B cell (primary cell): ENCODE data around the gene NOS2. TPM values are rescaled to one million over a fixed set of nuclear protein-coding genes. Genes with fewer than 3 reads are reported as not detected.

ENCODE experiments used
- ATAC-seq: fragments of 200-7000 bp; cut with Tn5 transposase; one replicate; pipeline ENCODE4 v1.10.0; 2021; ENCODE audit warnings: low read depth, mild to moderate bottlenecking, moderate number of reproducible peaks, moderate library complexity
- CTCF ChIA-PET: fragments of 350-600 bp; sonication (Branson Sonifier 250); formaldehyde crosslinking; loops from one replicate; lab custom pipeline; 2021; ENCODE audit warnings: antibody characterized with exemption, inconsistent platforms; lab: Charles Lee
- POLR2A ChIA-PET: fragments of 350-600 bp; sonication (Branson Sonifier 250); formaldehyde crosslinking; loops from one replicate; lab custom pipeline; 2021; ENCODE audit warnings: antibody characterized with exemption; lab: Charles Lee
- DNase-seq: peaks from one replicate; pipeline ENCODE4 v3.0.0; 2013
- H2AFZ ChIP-seq: 2 replicates; pipeline ENCODE4 v1.6.1; 2012; ENCODE audit warnings: mild to moderate bottlenecking, low read depth, low read length; ENCODE audit not compliant: insufficient read depth, poor library complexity, severe bottlenecking
- H3K27ac ChIP-seq, 2 donors: 1 replicate in 1 of 2; 2 replicates in 1 of 2; pipeline ENCODE4 v1.5.1; 2012 to 2013; ENCODE audit warnings: low read length in 2 of 2, mild to moderate bottlenecking in 2 of 2, moderate library complexity in 1 of 2
- H3K27me3 ChIP-seq, 4 experiments: fragments of 200-600 bp in 1 of 4; sonication (generic) in 1 of 4; replicated peaks in 1 of 4; 1 replicate in 2 of 4; 2 replicates in 2 of 4; pipeline versions ENCODE4 v1.6.1 to v1.7.0; 2013 to 2016; ENCODE audit warnings: low read length in 3 of 4, mild to moderate bottlenecking in 2 of 4, mixed read lengths in 1 of 4, moderate library complexity in 1 of 4; ENCODE audit not compliant: insufficient read depth in 4 of 4, control insufficient read depth in 3 of 4; ENCODE audit errors: control extremely low read depth in 1 of 4
- H3K36me3 ChIP-seq, 2 experiments: replicated peaks in 1 of 2; 1 replicate in 1 of 2; 2 replicates in 1 of 2; pipeline versions ENCODE4 v1.6.1 to v1.7.1; 2013; ENCODE audit warnings: low read length in 1 of 2; ENCODE audit not compliant: insufficient read depth in 2 of 2, control insufficient read depth in 1 of 2; ENCODE audit errors: control extremely low read depth in 1 of 2, extremely low read depth in 1 of 2
- H3K4me1 ChIP-seq, 2 donors: fragments of 200-600 bp in 1 of 2; sonication (generic) in 1 of 2; 1 replicate in 1 of 2; 2 replicates in 1 of 2; pipeline versions ENCODE4 v1.5.1 to v1.6.1; 2013 to 2017; ENCODE audit warnings: low read length in 2 of 2; ENCODE audit not compliant: control insufficient read depth in 2 of 2, insufficient read depth in 2 of 2
- H3K4me2 ChIP-seq: replicated peaks from 2 replicates; pipeline ENCODE3; 2012; ENCODE audit warnings: mild to moderate bottlenecking, low read depth, low read length; ENCODE audit not compliant: poor library complexity, severe bottlenecking
- H3K4me3 ChIP-seq, 5 experiments: fragments of 200-600 bp in 1 of 5; sonication (generic) in 1 of 5; 1 replicate in 3 of 5; 2 replicates in 2 of 5; pipeline versions ENCODE4 v1.5.1 to v1.7.0; 2011 to 2016; ENCODE audit warnings: low read length in 4 of 5, mild to moderate bottlenecking in 4 of 5, low read depth in 2 of 5, control low read depth in 1 of 5, moderate library complexity in 1 of 5; ENCODE audit not compliant: insufficient read depth in 1 of 5; ENCODE audit errors: control extremely low read depth in 1 of 5, extremely low read depth in 1 of 5
- H3K79me2 ChIP-seq: fragments of 200-600 bp; sonication (generic); one replicate; pipeline ENCODE4 v1.6.0; 2016; ENCODE audit warnings: low read length; ENCODE audit not compliant: control insufficient read depth, insufficient read depth
- H3K9ac ChIP-seq: fragments of 200-600 bp; sonication (generic); 2 replicates; pipeline ENCODE4 v1.6.1; 2017; ENCODE audit warnings: mild to moderate bottlenecking, low read length, moderate library complexity
- H3K9me3 ChIP-seq, 3 donors: one replicate each; pipeline versions ENCODE4 v1.6.1 to v1.7.1; 2013; ENCODE audit warnings: low read length in 2 of 3; ENCODE audit not compliant: control insufficient read depth in 2 of 3, insufficient read depth in 1 of 3; ENCODE audit errors: control extremely low read depth in 1 of 3
- H4K20me1 ChIP-seq: 2 replicates; pipeline ENCODE4 v1.6.0; 2012; ENCODE audit warnings: mild to moderate bottlenecking, low read length; ENCODE audit not compliant: insufficient read depth, control insufficient read depth, poor library complexity, severe bottlenecking
- H3K27ac Mint-ChIP-seq: one replicate; pipeline ENCODE4 v1.8.0; 2021; ENCODE audit warnings: mixed read lengths
- H3K27me3 Mint-ChIP-seq: one replicate; pipeline ENCODE4 v1.8.0; 2021; ENCODE audit warnings: mixed read lengths
- H3K4me1 Mint-ChIP-seq: one replicate; pipeline ENCODE4 v1.8.0; 2021; ENCODE audit warnings: mixed read lengths
- H3K4me3 Mint-ChIP-seq: one replicate; pipeline ENCODE4 v1.8.0; 2021; ENCODE audit warnings: mixed read lengths
- H3K9me3 Mint-ChIP-seq: one replicate; pipeline ENCODE4 v1.8.0; 2022; ENCODE audit warnings: mixed read lengths; ENCODE audit not compliant: insufficient read depth
- EZH2 ChIP-seq: IDR thresholded peaks from 2 replicates; pipeline ENCODE4 v1.6.1; 2012; ENCODE audit warnings: borderline replicate concordance, low read depth, mild to moderate bottlenecking, moderate library complexity, low read length; ENCODE audit not compliant: insufficient read depth, poor library complexity, severe bottlenecking
- WGBS: methylation state at CpG from one replicate; pipeline ENCODE4 v1.1.5; 2013; ENCODE audit warnings: missing lambda C conversion rate; ENCODE audit not compliant: insufficient coverage; 5-methylcytosine and 5-hydroxymethylcytosine counted together
- intact Hi-C: fragments of 100-400 bp; cut with micrococcal nuclease; formaldehyde crosslinking; loops from one replicate; pipeline ENCODE4 v1.10.0; 2022
- polyA plus RNA-seq: library from polyadenylated mRNA; depleted of rRNA; stranded (reverse); fragments of >200 nt; gene quantifications from 2 replicates; pipeline ENCODE4 v1.2.3, GENCODE V29; 2012
- total RNA-seq, 2 donors: library from RNA; stranded (reverse); fragments of 120-200 nt in 1 of 2; gene quantifications; 1 replicate in 1 of 2; 2 replicates in 1 of 2; pipeline versions ENCODE4 v1.2.3 to v1.2.4, GENCODE V29; 2013 to 2022
- TF ChIP-seq, protein P1 (sequence below): fragments of 200-600 bp; IDR thresholded peaks from one replicate; pipeline ENCODE4 v1.8.0; 2022; ENCODE audit warnings: antibody characterized with exemption, mild to moderate bottlenecking

The NOS2 gene
- total and polyA plus RNA-seq, 2 donors (not counting 1 experiment from before 2014, with no cell fraction given), result 0.12 TPM

DNA sequence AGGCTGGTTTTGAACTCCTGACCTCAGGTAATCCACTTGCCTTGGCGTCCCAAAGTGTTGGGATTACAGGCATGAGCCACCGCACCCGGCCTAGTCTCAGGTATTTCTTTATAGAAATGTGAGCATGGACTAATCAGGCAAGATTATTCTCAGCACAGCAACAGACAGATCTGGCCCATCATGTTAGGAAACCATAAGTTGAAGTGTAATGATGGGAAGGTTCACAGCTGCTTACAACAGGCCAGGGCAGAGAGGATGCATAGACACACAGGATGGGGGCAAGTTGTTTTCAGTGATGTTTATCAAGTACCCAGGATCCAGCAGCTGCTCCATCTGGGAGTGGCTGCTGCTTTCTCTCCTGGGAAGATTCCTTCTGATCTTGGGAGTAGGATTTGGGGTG is 16.6 kb upstream of the NOS2 start:
- no peaks in the 10 kb centered on the region for H3K4me1 Mint-ChIP-seq
- CTCF ChIA-PET, result no interaction called here
- Histone ChIP-seq H3K9ac (no peak overlapping the region), H3K4me1 (no peaks in the 10 kb centered on the region), H4K20me1 (no peaks in the 10 kb centered on the region), H3K27ac (no peak overlapping the region), H3K4me3 (no peak overlapping the region), H3K27me3 (no peaks in the 10 kb centered on the region), H2AFZ (no peak overlapping the region), H3K36me3 (no peaks in the 10 kb centered on the region), H3K79me2 (no peaks in the 10 kb centered on the region), H3K9me3 (peaks cover 0 to 15% (median 6%) of the 10 kb centered on the region in 3 donors), H3K4me2 (no peak overlapping the region)
- DNase-seq (no peak), ATAC-seq (no peak)
- POLR2A ChIA-PET, result no interaction called here
- intact Hi-C loops, result no loop called here
- TF ChIP-seq, protein P1, sequence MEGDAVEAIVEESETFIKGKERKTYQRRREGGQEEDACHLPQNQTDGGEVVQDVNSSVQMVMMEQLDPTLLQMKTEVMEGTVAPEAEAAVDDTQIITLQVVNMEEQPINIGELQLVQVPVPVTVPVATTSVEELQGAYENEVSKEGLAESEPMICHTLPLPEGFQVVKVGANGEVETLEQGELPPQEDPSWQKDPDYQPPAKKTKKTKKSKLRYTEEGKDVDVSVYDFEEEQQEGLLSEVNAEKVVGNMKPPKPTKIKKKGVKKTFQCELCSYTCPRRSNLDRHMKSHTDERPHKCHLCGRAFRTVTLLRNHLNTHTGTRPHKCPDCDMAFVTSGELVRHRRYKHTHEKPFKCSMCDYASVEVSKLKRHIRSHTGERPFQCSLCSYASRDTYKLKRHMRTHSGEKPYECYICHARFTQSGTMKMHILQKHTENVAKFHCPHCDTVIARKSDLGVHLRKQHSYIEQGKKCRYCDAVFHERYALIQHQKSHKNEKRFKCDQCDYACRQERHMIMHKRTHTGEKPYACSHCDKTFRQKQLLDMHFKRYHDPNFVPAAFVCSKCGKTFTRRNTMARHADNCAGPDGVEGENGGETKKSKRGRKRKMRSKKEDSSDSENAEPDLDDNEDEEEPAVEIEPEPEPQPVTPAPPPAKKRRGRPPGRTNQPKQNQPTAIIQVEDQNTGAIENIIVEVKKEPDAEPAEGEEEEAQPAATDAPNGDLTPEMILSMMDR, result no peak
- no peak for TF ChIP-seq EZH2
- H3K4me3 Mint-ChIP-seq, result no peak overlapping the region
- no peak overlapping the region for H3K27ac Mint-ChIP-seq
- 100% methylated on average over 2 of the region's 3 CpGs for WGBS
- H3K27me3 Mint-ChIP-seq, result peaks cover 9% of the 10 kb centered on the region
- peaks cover 4% of the 10 kb centered on the region for H3K9me3 Mint-ChIP-seq

DNA sequence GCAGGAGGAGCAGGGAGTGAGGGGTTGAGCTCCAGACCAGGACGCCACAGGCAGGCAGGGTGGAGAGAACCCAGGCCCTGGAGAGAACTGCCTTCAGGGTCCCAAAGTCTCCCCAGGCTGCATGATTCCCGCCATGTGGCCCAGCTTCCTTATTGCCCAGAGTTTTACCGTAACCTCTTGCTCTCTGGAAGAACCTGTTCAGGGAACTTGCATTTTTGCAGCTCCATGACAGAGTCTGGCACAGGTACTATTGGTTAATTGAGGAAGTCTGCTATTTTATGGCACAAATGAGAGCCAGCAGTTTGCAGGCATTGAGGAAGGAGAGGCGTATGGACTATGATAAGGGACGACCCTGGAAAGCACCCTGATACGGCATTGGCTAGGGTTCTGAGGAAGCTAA is 11.6 kb upstream of the NOS2 start:
- ChIA-PET POLR2A (no interaction called here), CTCF (interaction anchor here (0.9 to 1.0 kb wide), 2 partner anchors 68 to 81 kb away, joined by 3 read pairs; partner anchors contain the start of gene LYRM9)
- H3K4me3 Mint-ChIP-seq, result no peak overlapping the region
- WGBS, result 90% methylated on average over 5 of the region's 6 CpGs
- H2AFZ ChIP-seq, result no peak overlapping the region
- no peak overlapping the region for H3K4me2 ChIP-seq
- H3K27me3 ChIP-seq, result no peaks in the 10 kb centered on the region
- H3K4me1 ChIP-seq, result peaks cover 16 to 26% of the 10 kb centered on the region in 2 donors
- intact Hi-C loops, result no loop called here
- ATAC-seq (no peak), DNase-seq (no peak)
- TF ChIP-seq, protein P1, result no peak
- TF ChIP-seq EZH2, result no peak
- no peak overlapping the region for H3K9ac ChIP-seq
- H3K36me3 ChIP-seq, result no peaks in the 10 kb centered on the region
- no peak overlapping the region for H3K4me3 ChIP-seq
- no peaks in the 10 kb centered on the region for H3K9me3 Mint-ChIP-seq
- peaks cover 5% of the 10 kb centered on the region for H3K27me3 Mint-ChIP-seq
- peaks cover 21% of the 10 kb centered on the region for H3K4me1 Mint-ChIP-seq
- H4K20me1 ChIP-seq, result no peaks in the 10 kb centered on the region
- no peak overlapping the region for H3K27ac Mint-ChIP-seq
- H3K27ac ChIP-seq, result no peak overlapping the region
- H3K79me2 ChIP-seq, result no peaks in the 10 kb centered on the region
- no peaks in the 10 kb centered on the region for H3K9me3 ChIP-seq
